B cell (primary cell): Measurements from ENCODE around the gene FBXO41. TPM values are rescaled to one million over a fixed set of nuclear protein-coding genes. Genes with fewer than 3 reads are reported as not detected.

Experiments used
- ATAC-seq: fragments of 200-7000 bp; cut with Tn5 transposase; one replicate; pipeline ENCODE4 v1.10.0; 2021; ENCODE audit warnings: low read depth, mild to moderate bottlenecking, moderate number of reproducible peaks, moderate library complexity
- CTCF ChIA-PET: fragments of 350-600 bp; sonication (Branson Sonifier 250); formaldehyde crosslinking; loops from one replicate; lab custom pipeline; 2021; ENCODE audit warnings: antibody characterized with exemption, inconsistent platforms; lab: Charles Lee
- POLR2A ChIA-PET: fragments of 350-600 bp; sonication (Branson Sonifier 250); formaldehyde crosslinking; loops from one replicate; lab custom pipeline; 2021; ENCODE audit warnings: antibody characterized with exemption; lab: Charles Lee
- DNase-seq: peaks from one replicate; pipeline ENCODE4 v3.0.0; 2013
- H2AFZ ChIP-seq: 2 replicates; pipeline ENCODE4 v1.6.1; 2012; ENCODE audit warnings: mild to moderate bottlenecking, low read depth, low read length; ENCODE audit not compliant: insufficient read depth, poor library complexity, severe bottlenecking
- H3K27ac ChIP-seq, 2 donors: 1 replicate in 1 of 2; 2 replicates in 1 of 2; pipeline ENCODE4 v1.5.1; 2012 to 2013; ENCODE audit warnings: low read length in 2 of 2, mild to moderate bottlenecking in 2 of 2, moderate library complexity in 1 of 2
- H3K27me3 ChIP-seq, 4 experiments: fragments of 200-600 bp in 1 of 4; sonication (generic) in 1 of 4; replicated peaks in 1 of 4; 1 replicate in 2 of 4; 2 replicates in 2 of 4; pipeline versions ENCODE4 v1.6.1 to v1.7.0; 2013 to 2016; ENCODE audit warnings: low read length in 3 of 4, mild to moderate bottlenecking in 2 of 4, mixed read lengths in 1 of 4, moderate library complexity in 1 of 4; ENCODE audit not compliant: insufficient read depth in 4 of 4, control insufficient read depth in 3 of 4; ENCODE audit errors: control extremely low read depth in 1 of 4
- H3K36me3 ChIP-seq, 2 experiments: replicated peaks in 1 of 2; 1 replicate in 1 of 2; 2 replicates in 1 of 2; pipeline versions ENCODE4 v1.6.1 to v1.7.1; 2013; ENCODE audit warnings: low read length in 1 of 2; ENCODE audit not compliant: insufficient read depth in 2 of 2, control insufficient read depth in 1 of 2; ENCODE audit errors: control extremely low read depth in 1 of 2, extremely low read depth in 1 of 2
- H3K4me1 ChIP-seq, 2 donors: fragments of 200-600 bp in 1 of 2; sonication (generic) in 1 of 2; 1 replicate in 1 of 2; 2 replicates in 1 of 2; pipeline versions ENCODE4 v1.5.1 to v1.6.1; 2013 to 2017; ENCODE audit warnings: low read length in 2 of 2; ENCODE audit not compliant: control insufficient read depth in 2 of 2, insufficient read depth in 2 of 2
- H3K4me2 ChIP-seq: replicated peaks from 2 replicates; pipeline ENCODE3; 2012; ENCODE audit warnings: mild to moderate bottlenecking, low read depth, low read length; ENCODE audit not compliant: poor library complexity, severe bottlenecking
- H3K4me3 ChIP-seq, 5 experiments: fragments of 200-600 bp in 1 of 5; sonication (generic) in 1 of 5; 1 replicate in 3 of 5; 2 replicates in 2 of 5; pipeline versions ENCODE4 v1.5.1 to v1.7.0; 2011 to 2016; ENCODE audit warnings: low read length in 4 of 5, mild to moderate bottlenecking in 4 of 5, low read depth in 2 of 5, control low read depth in 1 of 5, moderate library complexity in 1 of 5; ENCODE audit not compliant: insufficient read depth in 1 of 5; ENCODE audit errors: control extremely low read depth in 1 of 5, extremely low read depth in 1 of 5
- H3K79me2 ChIP-seq: fragments of 200-600 bp; sonication (generic); one replicate; pipeline ENCODE4 v1.6.0; 2016; ENCODE audit warnings: low read length; ENCODE audit not compliant: control insufficient read depth, insufficient read depth
- H3K9ac ChIP-seq: fragments of 200-600 bp; sonication (generic); 2 replicates; pipeline ENCODE4 v1.6.1; 2017; ENCODE audit warnings: mild to moderate bottlenecking, low read length, moderate library complexity
- H3K9me3 ChIP-seq, 3 donors: one replicate each; pipeline versions ENCODE4 v1.6.1 to v1.7.1; 2013; ENCODE audit warnings: low read length in 2 of 3; ENCODE audit not compliant: control insufficient read depth in 2 of 3, insufficient read depth in 1 of 3; ENCODE audit errors: control extremely low read depth in 1 of 3
- H4K20me1 ChIP-seq: 2 replicates; pipeline ENCODE4 v1.6.0; 2012; ENCODE audit warnings: mild to moderate bottlenecking, low read length; ENCODE audit not compliant: insufficient read depth, control insufficient read depth, poor library complexity, severe bottlenecking
- H3K27ac Mint-ChIP-seq: one replicate; pipeline ENCODE4 v1.8.0; 2021; ENCODE audit warnings: mixed read lengths
- H3K27me3 Mint-ChIP-seq: one replicate; pipeline ENCODE4 v1.8.0; 2021; ENCODE audit warnings: mixed read lengths
- H3K4me1 Mint-ChIP-seq: one replicate; pipeline ENCODE4 v1.8.0; 2021; ENCODE audit warnings: mixed read lengths
- H3K4me3 Mint-ChIP-seq: one replicate; pipeline ENCODE4 v1.8.0; 2021; ENCODE audit warnings: mixed read lengths
- H3K9me3 Mint-ChIP-seq: one replicate; pipeline ENCODE4 v1.8.0; 2022; ENCODE audit warnings: mixed read lengths; ENCODE audit not compliant: insufficient read depth
- EZH2 ChIP-seq: IDR thresholded peaks from 2 replicates; pipeline ENCODE4 v1.6.1; 2012; ENCODE audit warnings: borderline replicate concordance, low read depth, mild to moderate bottlenecking, moderate library complexity, low read length; ENCODE audit not compliant: insufficient read depth, poor library complexity, severe bottlenecking
- WGBS: methylation state at CpG from one replicate; pipeline ENCODE4 v1.1.5; 2013; ENCODE audit warnings: missing lambda C conversion rate; ENCODE audit not compliant: insufficient coverage; 5-methylcytosine and 5-hydroxymethylcytosine counted together
- intact Hi-C: fragments of 100-400 bp; cut with micrococcal nuclease; formaldehyde crosslinking; loops from one replicate; pipeline ENCODE4 v1.10.0; 2022
- polyA plus RNA-seq: library from polyadenylated mRNA; depleted of rRNA; stranded (reverse); fragments of >200 nt; gene quantifications from 2 replicates; pipeline ENCODE4 v1.2.3, GENCODE V29; 2012
- total RNA-seq, 2 donors: library from RNA; stranded (reverse); fragments of 120-200 nt in 1 of 2; gene quantifications; 1 replicate in 1 of 2; 2 replicates in 1 of 2; pipeline versions ENCODE4 v1.2.3 to v1.2.4, GENCODE V29; 2013 to 2022
- TF ChIP-seq, protein P1 (sequence below): fragments of 200-600 bp; IDR thresholded peaks from one replicate; pipeline ENCODE4 v1.8.0; 2022; ENCODE audit warnings: antibody characterized with exemption, mild to moderate bottlenecking

Gene FBXO41
- total and polyA plus RNA-seq, 2 donors (not counting 1 experiment from before 2014, with no cell fraction given), result 25.2 to 29.6 TPM

- Histone ChIP-seq H3K79me2 (no peaks in the 10 kb centered on the region), H3K9me3 (no peaks in the 10 kb centered on the region), H3K4me1 (no peaks in the 10 kb centered on the region), H3K9ac (no peak overlapping the region), H4K20me1 (no peaks in the 10 kb centered on the region), H3K27ac (no peak overlapping the region), H3K4me3 (no peak overlapping the region), H2AFZ (no peak overlapping the region), H3K4me2 (no peak overlapping the region), H3K36me3 (peaks cover 0 to 33% of the 10 kb centered on the region in 2 experiments), H3K27me3 (no peaks in the 10 kb centered on the region)
- WGBS, result 97% methylated on average over 9 of the region's 9 CpGs
- no peaks in the 10 kb centered on the region for H3K4me1 Mint-ChIP-seq
- POLR2A ChIA-PET, result no interaction called here
- no peak overlapping the region for H3K27ac Mint-ChIP-seq
- no peaks in the 10 kb centered on the region for H3K9me3 Mint-ChIP-seq
- ATAC-seq (no peak), DNase-seq (no peak)
- intact Hi-C loops, result no loop called here
- H3K27me3 Mint-ChIP-seq, result no peaks in the 10 kb centered on the region
- CTCF ChIA-PET, result no interaction called here
- TF ChIP-seq EZH2, result no peak
- TF ChIP-seq, protein P1, sequence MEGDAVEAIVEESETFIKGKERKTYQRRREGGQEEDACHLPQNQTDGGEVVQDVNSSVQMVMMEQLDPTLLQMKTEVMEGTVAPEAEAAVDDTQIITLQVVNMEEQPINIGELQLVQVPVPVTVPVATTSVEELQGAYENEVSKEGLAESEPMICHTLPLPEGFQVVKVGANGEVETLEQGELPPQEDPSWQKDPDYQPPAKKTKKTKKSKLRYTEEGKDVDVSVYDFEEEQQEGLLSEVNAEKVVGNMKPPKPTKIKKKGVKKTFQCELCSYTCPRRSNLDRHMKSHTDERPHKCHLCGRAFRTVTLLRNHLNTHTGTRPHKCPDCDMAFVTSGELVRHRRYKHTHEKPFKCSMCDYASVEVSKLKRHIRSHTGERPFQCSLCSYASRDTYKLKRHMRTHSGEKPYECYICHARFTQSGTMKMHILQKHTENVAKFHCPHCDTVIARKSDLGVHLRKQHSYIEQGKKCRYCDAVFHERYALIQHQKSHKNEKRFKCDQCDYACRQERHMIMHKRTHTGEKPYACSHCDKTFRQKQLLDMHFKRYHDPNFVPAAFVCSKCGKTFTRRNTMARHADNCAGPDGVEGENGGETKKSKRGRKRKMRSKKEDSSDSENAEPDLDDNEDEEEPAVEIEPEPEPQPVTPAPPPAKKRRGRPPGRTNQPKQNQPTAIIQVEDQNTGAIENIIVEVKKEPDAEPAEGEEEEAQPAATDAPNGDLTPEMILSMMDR, result no peak
- H3K4me3 Mint-ChIP-seq, result no peak overlapping the region
Measured at GRCh38 chr2:73258913-73259215, 25.4 kb downstream of the FBXO41 start.

GRCh38 chr2:73258186-73258912, 25.9 kb downstream of the FBXO41 start:
- POLR2A ChIA-PET, result interaction anchor here (0.5 kb wide), 1 partner anchor 26 kb away, joined by 3 read pairs; the partner anchor contains the start of gene FBXO41
- Histone ChIP-seq H3K9me3 (no peaks in the 10 kb centered on the region), H3K4me1 (no peaks in the 10 kb centered on the region), H3K9ac (no peak overlapping the region), H3K4me3 (no peak overlapping the region), H3K27me3 (no peaks in the 10 kb centered on the region), H3K27ac (no peak overlapping the region), H3K79me2 (no peaks in the 10 kb centered on the region), H3K4me2 (no peak overlapping the region), H4K20me1 (no peaks in the 10 kb centered on the region), H3K36me3 (peaks cover 0 to 33% of the 10 kb centered on the region in 2 experiments), H2AFZ (no peak overlapping the region)
- no peak overlapping the region for H3K4me3 Mint-ChIP-seq
- intact Hi-C loops, result no loop called here
- ATAC-seq (no peak), DNase-seq (no peak)
- 92% methylated on average over 5 of the region's 8 CpGs for WGBS
- TF ChIP-seq, protein P1, result no peak
- no peak for TF ChIP-seq EZH2
- H3K27me3 Mint-ChIP-seq, result no peaks in the 10 kb centered on the region
- no peak overlapping the region for H3K27ac Mint-ChIP-seq
- H3K4me1 Mint-ChIP-seq, result no peaks in the 10 kb centered on the region
- CTCF ChIA-PET, result no interaction called here
- H3K9me3 Mint-ChIP-seq, result no peaks in the 10 kb centered on the region
